Panc1 (cell line): ENCODE measurements around the gene HSPB9. TPM values are rescaled to one million over a fixed set of nuclear protein-coding genes. Genes with fewer than 3 reads are reported as not detected.

ENCODE experiments used
- ATAC-seq: fragments of 200-7000 bp; cut with Tn5 transposase; 2 replicates; pipeline ENCODE4 v1.9.1; 2020; ENCODE audit warnings: mild to moderate bottlenecking, moderate library complexity
- BruUV-seq: library from RNA; stranded (reverse); fragments of 400-500 nt; replicated peaks from 2 replicates; lab custom pipeline; 2021; lab: Mats Ljungman, UMichigan
- CTCF ChIA-PET: fragments of 300-600 bp; sonication (Branson Sonifier 250); formaldehyde crosslinking; loops from one replicate; lab custom pipeline; 2022; ENCODE audit warnings: antibody characterized with exemption; lab: Charles Lee
- POLR2A ChIA-PET: fragments of 300-600 bp; sonication (Branson Sonifier 250); formaldehyde crosslinking; loops from one replicate; lab custom pipeline; 2022; ENCODE audit warnings: antibody characterized with exemption; lab: Charles Lee
- DNase-seq: peaks from one replicate; pipeline ENCODE4 v3.0.0-alpha.2; 2010; ENCODE audit warnings: low read depth, low spot score
- H3K27ac ChIP-seq: 2 replicates; pipeline ENCODE4 v1.5.1; 2011; ENCODE audit warnings: mild to moderate bottlenecking, low read length, inconsistent platforms
- H3K27me3 ChIP-seq: fragments of 200-500 bp; sonication (Bioruptor generic); 2 replicates; pipeline ENCODE4 v1.6.0; 2014; ENCODE audit warnings: low read length, inconsistent platforms; ENCODE audit not compliant: control insufficient read depth, insufficient read depth
- H3K36me3 ChIP-seq: fragments of 200-500 bp; sonication (Bioruptor generic); 2 replicates; pipeline ENCODE4 v1.5.1; 2014; ENCODE audit warnings: inconsistent platforms, mild to moderate bottlenecking, low read length, moderate library complexity; ENCODE audit not compliant: control insufficient read depth, insufficient read depth
- H3K4me1 ChIP-seq: 2 replicates; pipeline ENCODE4 v1.5.1; 2011; ENCODE audit warnings: inconsistent platforms, mild to moderate bottlenecking, low read length, moderate library complexity; ENCODE audit not compliant: control insufficient read depth, insufficient read depth
- H3K4me3 ChIP-seq, 2 experiments: 2 replicates each; pipeline ENCODE4 v1.5.1; 2011 to 2012; ENCODE audit warnings: low read depth in 2 of 2, low read length in 2 of 2, mild to moderate bottlenecking in 2 of 2, inconsistent platforms in 1 of 2, moderate library complexity in 1 of 2
- H3K9me3 ChIP-seq: fragments of 200-500 bp; sonication (Bioruptor generic); 2 replicates; pipeline ENCODE4 v1.5.1; 2014; ENCODE audit warnings: low read depth, mild to moderate bottlenecking, inconsistent platforms, low read length, moderate library complexity; ENCODE audit not compliant: control insufficient read depth, insufficient read depth
- POLR2AphosphoS5 ChIP-seq: IDR thresholded peaks from 2 replicates; pipeline ENCODE4 v1.6.1; 2012; ENCODE audit warnings: mild to moderate bottlenecking, low read depth, low read length, moderate library complexity
- SIN3A ChIP-seq: IDR thresholded peaks from 2 replicates; pipeline ENCODE4 v1.6.1; 2012; ENCODE audit warnings: low read depth, mild to moderate bottlenecking, low read length, moderate library complexity, borderline replicate concordance; ENCODE audit not compliant: insufficient read depth
- TCF7L2 ChIP-seq: IDR thresholded peaks from 2 replicates; pipeline ENCODE4 v1.6.1; 2011; ENCODE audit warnings: mild to moderate bottlenecking, low read depth, low read length, inconsistent platforms
- in situ Hi-C: cut with HindIII; loops from 2 replicates; pipeline ENCODE4 v1.10.0; 2016; ENCODE audit warnings: low sequenced_read_pairs, low pct_unique_long_range_greater_than_20kb
- intact Hi-C: fragments of 100-400 bp; cut with micrococcal nuclease; formaldehyde crosslinking; loops from one replicate; pipeline ENCODE4 v1.10.0; 2022; ENCODE audit not compliant: unreplicated experiment
- total RNA-seq: library from RNA; stranded (reverse); gene quantifications from one replicate; pipeline ENCODE4 v1.2.1, GENCODE V29; 2021; ENCODE audit not compliant: unreplicated experiment
- TF ChIP-seq, protein P1 (sequence below): fragments of 450-650 bp; IDR thresholded peaks from 2 replicates; pipeline ENCODE4 v1.5.1; 2017; ENCODE audit warnings: mild to moderate bottlenecking
- TF ChIP-seq, protein P2 (sequence below), 2 experiments: IDR thresholded peaks; 2 replicates each; pipeline ENCODE4 v1.6.1; 2011 to 2012; ENCODE audit warnings: low read depth in 2 of 2, control low read depth in 1 of 2, low read length in 1 of 2, mild to moderate bottlenecking in 1 of 2, moderate library complexity in 1 of 2; ENCODE audit not compliant: insufficient read depth in 1 of 2

HSPB9 gene
- total RNA-seq, 1 experiment from 2014 or later = not detected

DNA sequence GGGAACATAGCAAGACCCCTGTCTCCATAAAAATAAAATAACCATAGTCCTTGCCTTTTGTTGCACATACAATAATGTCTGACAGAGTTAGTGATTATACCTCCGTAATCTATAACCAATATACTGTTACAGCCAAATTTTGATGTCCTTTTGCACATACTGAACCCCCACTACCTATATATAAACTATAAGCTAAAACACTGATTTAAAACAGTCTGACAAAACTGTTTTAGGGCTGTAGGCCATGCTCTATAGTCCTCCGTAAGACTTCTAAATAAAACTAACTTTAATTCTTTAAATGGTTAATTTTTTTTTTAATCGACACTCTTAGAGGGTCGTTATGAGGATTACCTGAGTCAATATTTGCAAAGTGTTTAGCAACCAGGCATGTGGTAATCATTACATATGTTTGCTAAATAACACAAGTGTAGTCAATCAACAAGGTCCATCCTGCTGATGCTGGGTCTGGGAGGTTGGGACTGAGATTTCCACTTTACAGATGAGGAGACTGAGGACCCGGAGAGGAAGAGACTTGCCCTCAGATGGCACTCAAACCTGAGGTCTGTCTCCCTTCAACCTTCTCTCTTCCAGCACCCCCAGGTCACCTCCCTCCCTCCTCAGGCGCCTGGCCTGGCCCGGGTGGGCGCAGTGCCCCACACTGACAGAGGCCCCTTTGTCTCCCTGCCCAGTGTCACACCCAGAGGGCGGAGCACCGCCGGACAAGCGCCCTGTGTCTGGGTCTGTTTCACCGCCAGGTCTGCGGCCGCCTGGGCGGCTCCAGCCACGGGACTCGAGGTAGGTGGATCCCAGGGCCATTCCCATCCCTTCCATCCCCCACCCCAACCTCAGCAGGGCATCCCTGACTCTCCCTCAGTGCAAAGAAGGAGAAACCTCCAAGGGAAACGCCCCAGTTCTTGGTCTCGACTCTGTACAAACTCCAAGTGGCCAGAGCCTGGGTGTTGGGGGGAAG lies 34.6 kb upstream of the HSPB9 start:
- no peaks in the 10 kb centered on the region for H3K27me3 ChIP-seq
- no peak overlapping the region for H3K4me3 ChIP-seq
- CTCF ChIA-PET = no interaction called here
- intact Hi-C loops (no loop called here), in situ Hi-C loops (no loop called here)
- ATAC-seq = no peak; the same call in 1 of the 2 replicates
- H3K27ac ChIP-seq = no peak overlapping the region
- TF ChIP-seq SIN3A = no peak
- TF ChIP-seq, protein P1, sequence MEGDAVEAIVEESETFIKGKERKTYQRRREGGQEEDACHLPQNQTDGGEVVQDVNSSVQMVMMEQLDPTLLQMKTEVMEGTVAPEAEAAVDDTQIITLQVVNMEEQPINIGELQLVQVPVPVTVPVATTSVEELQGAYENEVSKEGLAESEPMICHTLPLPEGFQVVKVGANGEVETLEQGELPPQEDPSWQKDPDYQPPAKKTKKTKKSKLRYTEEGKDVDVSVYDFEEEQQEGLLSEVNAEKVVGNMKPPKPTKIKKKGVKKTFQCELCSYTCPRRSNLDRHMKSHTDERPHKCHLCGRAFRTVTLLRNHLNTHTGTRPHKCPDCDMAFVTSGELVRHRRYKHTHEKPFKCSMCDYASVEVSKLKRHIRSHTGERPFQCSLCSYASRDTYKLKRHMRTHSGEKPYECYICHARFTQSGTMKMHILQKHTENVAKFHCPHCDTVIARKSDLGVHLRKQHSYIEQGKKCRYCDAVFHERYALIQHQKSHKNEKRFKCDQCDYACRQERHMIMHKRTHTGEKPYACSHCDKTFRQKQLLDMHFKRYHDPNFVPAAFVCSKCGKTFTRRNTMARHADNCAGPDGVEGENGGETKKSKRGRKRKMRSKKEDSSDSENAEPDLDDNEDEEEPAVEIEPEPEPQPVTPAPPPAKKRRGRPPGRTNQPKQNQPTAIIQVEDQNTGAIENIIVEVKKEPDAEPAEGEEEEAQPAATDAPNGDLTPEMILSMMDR = no peak
- TF ChIP-seq POLR2AphosphoS5 = no peak
- TF ChIP-seq, protein P2, sequence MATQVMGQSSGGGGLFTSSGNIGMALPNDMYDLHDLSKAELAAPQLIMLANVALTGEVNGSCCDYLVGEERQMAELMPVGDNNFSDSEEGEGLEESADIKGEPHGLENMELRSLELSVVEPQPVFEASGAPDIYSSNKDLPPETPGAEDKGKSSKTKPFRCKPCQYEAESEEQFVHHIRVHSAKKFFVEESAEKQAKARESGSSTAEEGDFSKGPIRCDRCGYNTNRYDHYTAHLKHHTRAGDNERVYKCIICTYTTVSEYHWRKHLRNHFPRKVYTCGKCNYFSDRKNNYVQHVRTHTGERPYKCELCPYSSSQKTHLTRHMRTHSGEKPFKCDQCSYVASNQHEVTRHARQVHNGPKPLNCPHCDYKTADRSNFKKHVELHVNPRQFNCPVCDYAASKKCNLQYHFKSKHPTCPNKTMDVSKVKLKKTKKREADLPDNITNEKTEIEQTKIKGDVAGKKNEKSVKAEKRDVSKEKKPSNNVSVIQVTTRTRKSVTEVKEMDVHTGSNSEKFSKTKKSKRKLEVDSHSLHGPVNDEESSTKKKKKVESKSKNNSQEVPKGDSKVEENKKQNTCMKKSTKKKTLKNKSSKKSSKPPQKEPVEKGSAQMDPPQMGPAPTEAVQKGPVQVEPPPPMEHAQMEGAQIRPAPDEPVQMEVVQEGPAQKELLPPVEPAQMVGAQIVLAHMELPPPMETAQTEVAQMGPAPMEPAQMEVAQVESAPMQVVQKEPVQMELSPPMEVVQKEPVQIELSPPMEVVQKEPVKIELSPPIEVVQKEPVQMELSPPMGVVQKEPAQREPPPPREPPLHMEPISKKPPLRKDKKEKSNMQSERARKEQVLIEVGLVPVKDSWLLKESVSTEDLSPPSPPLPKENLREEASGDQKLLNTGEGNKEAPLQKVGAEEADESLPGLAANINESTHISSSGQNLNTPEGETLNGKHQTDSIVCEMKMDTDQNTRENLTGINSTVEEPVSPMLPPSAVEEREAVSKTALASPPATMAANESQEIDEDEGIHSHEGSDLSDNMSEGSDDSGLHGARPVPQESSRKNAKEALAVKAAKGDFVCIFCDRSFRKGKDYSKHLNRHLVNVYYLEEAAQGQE (IDR thresholded peaks at IDR 0.05; ENCODE audit: insufficient read depth in 1 of 2, low read depth in 2 of 2, low read length in 1 of 2) = no peak
- TF ChIP-seq TCF7L2 = no peak
- DNase-seq = no peak
- H3K9me3 ChIP-seq = no peaks in the 10 kb centered on the region
- BruUV-seq = no TSS peak
- no peaks in the 10 kb centered on the region for H3K4me1 ChIP-seq
- no peaks in the 10 kb centered on the region for H3K36me3 ChIP-seq
- POLR2A ChIA-PET = interaction anchor here (0.6 kb wide), 1 partner anchor 33 kb away, joined by 3 read pairs; the partner anchor contains the start of gene KAT2A

DNA sequence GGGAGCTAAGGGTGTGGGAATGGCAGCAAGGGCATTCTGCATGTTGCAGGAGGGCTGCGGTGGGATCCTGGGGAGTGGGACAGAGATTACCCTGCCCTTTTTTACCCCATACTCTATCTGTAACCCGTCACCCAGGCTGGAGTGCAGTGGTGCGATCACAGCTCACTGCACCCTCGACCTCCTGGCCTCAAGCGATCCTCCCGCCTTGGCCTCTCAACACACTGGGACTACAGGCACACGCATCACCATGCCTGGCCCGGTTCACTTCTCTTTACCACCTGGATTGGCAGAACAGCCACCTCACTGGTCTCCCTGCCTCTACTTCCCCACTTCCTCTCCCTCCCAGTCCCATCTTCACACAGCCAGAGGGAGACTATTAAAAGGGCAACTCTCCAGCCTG lies 33.9 kb upstream of the HSPB9 start:
- H3K36me3 ChIP-seq = no peaks in the 10 kb centered on the region
- DNase-seq = no peak
- TF ChIP-seq POLR2AphosphoS5 = no peak
- TF ChIP-seq TCF7L2 = no peak
- TF ChIP-seq, protein P2 (IDR thresholded peaks at IDR 0.05; ENCODE audit: insufficient read depth in 1 of 2, low read depth in 2 of 2, low read length in 1 of 2) = no peak
- TF ChIP-seq, protein P1 = no peak
- no peak for TF ChIP-seq SIN3A
- H3K9me3 ChIP-seq = no peaks in the 10 kb centered on the region
- CTCF ChIA-PET = no interaction called here
- ATAC-seq = no peak
- no TSS peak for BruUV-seq
- no peak overlapping the region for H3K27ac ChIP-seq
- POLR2A ChIA-PET = interaction anchor here (0.6 kb wide), 1 partner anchor 32 kb away, joined by 3 read pairs; the partner anchor contains the start of gene KAT2A
- intact Hi-C loops (no loop called here), in situ Hi-C loops (no loop called here)
- no peaks in the 10 kb centered on the region for H3K4me1 ChIP-seq
- no peak overlapping the region for H3K4me3 ChIP-seq
- no peaks in the 10 kb centered on the region for H3K27me3 ChIP-seq
